ENCODE data around the gene MEP1A. TPM values are rescaled to one million over a fixed set of nuclear protein-coding genes. Genes with fewer than 3 reads are reported as not detected.

Gene MEP1A
- not detected in 2 replicates for total RNA-seq

GRCh38 chr6:46793138-46793537 lies at the start of gene MEP1A:
TSS of gene MEP1A (plus strand) at chr6:46793389. CDS start at chr6:46793399, 10 bp downstream.

GRCh38 chr6:46746696-46747095 lies 46.5 kb upstream of the MEP1A start, which contains the start of gene ANKRD66:
TSS of gene ANKRD66 (plus strand) at chr6:46746933. CDS start at chr6:46751949, 5,016 bp downstream.

Other genes with a start within 250 kb of the MEP1A start
- gene CYP39A1, start 140.6 kb upstream of the MEP1A start, total RNA-seq: 0.58 and 1.1 TPM in 2 replicates
- gene SLC25A27, start 140.4 kb upstream of the MEP1A start, total RNA-seq: 1.2 TPM in 1 of 2 replicates, not detected in the other
- gene TDRD6, start 105.5 kb upstream of the MEP1A start, total RNA-seq: not detected in 2 replicates
- not detected in 2 replicates for gene PLA2G7, start 58.0 kb upstream of the MEP1A start, total RNA-seq
- gene ANKRD66, start 46.5 kb upstream of the MEP1A start, total RNA-seq: not detected in 2 replicates
- gene ADGRF5, start 128.5 kb downstream of the MEP1A start, total RNA-seq: not detected in 2 replicates
- gene ADGRF1, start 248.9 kb downstream of the MEP1A start, total RNA-seq: not detected in 2 replicates

Measured in myometrial cell (primary cell).